GM18868 (cell line): Measurements from ENCODE around the gene ICAM4.

Experiments
- ATAC-seq: cut with Tn5 transposase; IDR thresholded peaks from one replicate; pipeline ENCODE4 v1.9.1; 2021; ENCODE audit warnings: mild to moderate bottlenecking, moderate library complexity; ENCODE audit not compliant: unreplicated experiment

Gene ICAM4

DNA sequence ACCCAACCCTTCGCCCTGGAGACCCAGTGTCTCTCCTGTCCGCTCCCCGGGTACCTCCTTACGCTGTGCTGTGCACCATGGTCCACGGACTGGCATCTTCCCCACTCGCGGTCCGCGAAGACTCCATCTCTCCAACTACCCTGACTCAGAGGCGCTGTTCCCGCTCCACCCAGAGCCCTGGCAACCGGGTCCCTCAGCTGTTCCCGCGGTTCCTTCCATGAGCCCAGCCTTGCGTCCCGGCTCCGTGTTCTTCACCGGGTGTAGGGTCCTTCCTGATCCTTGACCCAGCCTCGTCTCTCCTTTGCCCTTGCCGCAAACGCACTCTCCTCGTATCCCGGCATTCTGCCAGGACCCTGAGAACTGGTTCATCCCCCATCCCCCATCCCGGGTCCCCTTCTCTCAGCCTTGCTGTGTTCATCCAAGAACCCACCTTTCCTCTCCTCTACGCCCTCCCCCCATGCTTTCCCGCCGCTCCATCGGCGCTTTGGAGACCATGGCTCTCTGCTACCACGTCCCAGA lies 3.7 kb downstream of the ICAM4 start:
- no peak for ATAC-seq

DNA sequence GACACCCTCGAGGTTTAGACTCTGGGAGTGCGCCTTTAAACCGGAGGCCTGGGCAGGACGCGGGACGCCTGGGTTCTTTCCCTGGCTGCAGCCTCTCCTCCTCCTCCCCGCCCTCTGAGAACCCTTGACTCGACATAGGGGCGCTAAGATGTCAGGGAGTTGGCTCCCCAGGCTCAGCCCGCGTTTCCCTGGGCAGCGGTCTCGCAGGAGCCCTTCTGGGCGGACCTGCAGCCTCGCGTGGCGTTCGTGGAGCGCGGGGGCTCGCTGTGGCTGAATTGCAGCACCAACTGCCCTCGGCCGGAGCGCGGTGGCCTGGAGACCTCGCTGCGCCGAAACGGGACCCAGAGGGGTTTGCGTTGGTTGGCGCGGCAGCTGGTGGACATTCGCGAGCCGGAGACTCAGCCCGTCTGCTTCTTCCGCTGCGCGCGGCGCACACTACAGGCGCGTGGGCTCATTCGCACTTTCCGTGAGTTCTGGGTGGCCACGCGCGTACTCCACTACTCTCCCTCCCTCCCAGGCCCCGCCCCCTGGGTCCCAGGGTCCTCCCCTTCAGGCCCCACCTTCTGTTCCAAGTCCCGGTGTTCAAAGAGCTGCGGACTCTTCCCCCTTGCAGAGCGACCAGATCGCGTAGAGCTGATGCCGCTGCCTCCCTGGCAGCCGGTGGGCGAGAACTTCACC lies 4.3 kb downstream of the ICAM4 start:
- no peak for ATAC-seq

DNA sequence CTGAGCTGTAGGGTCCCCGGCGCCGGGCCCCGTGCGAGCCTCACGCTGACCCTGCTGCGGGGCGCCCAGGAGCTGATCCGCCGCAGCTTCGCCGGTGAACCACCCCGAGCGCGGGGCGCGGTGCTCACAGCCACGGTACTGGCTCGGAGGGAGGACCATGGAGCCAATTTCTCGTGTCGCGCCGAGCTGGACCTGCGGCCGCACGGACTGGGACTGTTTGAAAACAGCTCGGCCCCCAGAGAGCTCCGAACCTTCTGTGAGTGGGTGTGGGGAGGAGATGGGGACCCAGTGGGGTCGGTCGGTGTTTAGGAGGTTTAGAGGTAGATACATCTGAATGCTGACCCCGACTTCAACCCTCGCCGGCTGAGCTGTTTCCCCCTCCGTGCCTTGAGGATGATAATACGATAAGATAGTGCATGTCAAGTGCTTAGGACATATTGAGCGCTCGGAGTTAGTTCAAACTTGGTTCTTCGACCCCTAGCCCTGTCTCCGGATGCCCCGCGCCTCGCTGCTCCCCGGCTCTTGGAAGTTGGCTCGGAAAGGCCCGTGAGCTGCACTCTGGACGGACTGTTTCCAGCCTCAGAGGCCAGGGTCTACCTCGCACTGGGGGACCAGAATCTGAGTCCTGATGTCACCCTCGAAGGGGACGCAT lies 4.9 kb downstream of the ICAM4 start:
- no peak for ATAC-seq

DNA sequence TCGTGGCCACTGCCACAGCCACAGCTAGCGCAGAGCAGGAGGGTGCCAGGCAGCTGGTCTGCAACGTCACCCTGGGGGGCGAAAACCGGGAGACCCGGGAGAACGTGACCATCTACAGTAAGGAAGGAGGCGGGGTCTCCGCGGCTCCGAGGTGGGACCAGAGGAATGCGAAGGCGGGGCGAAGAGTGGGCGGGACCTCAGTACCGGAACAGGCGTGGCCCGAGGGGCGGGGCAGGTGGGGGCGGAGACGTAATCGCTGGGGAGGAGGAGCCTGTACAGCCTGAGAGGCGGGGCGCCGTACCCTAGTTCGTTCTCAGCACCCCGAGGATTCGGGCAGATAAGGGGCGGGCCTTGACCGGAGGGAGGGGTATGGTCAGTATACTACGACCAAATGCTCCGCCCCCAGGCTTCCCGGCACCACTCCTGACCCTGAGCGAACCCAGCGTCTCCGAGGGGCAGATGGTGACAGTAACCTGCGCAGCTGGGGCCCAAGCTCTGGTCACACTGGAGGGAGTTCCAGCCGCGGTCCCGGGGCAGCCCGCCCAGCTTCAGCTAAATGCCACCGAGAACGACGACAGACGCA lies 5.5 kb downstream of the ICAM4 start:
- no peak for ATAC-seq

DNA sequence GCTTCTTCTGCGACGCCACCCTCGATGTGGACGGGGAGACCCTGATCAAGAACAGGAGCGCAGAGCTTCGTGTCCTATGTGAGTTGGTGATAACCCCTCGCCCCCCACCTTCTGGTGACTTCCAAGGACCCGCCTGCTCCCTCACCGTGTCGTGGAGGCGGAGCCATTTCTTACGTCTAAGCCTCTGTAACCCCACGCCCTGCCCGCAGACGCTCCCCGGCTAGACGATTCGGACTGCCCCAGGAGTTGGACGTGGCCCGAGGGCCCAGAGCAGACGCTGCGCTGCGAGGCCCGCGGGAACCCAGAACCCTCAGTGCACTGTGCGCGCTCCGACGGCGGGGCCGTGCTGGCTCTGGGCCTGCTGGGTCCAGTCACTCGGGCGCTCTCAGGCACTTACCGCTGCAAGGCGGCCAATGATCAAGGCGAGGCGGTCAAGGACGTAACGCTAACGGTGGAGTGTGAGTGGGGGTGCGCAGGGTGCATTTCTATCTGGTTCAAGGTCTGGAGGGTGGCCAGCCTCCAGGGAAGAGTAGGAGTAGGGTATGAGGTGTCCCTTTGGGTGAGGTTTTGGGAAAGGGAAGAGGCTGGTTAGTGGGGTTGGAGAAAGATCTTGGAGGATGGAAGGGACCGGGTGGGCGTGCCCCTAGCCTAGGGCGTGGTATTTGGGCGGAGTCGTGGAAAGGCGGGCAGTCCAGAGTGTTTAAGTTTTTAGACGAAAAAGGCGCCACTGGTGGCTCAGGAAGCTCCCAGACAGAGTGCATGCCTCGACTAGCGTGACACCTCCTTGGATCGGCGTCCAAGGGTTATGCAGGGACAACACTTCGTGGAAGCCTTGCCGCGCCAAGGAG lies 6.3 kb downstream of the ICAM4 start:
- no peak for ATAC-seq

DNA sequence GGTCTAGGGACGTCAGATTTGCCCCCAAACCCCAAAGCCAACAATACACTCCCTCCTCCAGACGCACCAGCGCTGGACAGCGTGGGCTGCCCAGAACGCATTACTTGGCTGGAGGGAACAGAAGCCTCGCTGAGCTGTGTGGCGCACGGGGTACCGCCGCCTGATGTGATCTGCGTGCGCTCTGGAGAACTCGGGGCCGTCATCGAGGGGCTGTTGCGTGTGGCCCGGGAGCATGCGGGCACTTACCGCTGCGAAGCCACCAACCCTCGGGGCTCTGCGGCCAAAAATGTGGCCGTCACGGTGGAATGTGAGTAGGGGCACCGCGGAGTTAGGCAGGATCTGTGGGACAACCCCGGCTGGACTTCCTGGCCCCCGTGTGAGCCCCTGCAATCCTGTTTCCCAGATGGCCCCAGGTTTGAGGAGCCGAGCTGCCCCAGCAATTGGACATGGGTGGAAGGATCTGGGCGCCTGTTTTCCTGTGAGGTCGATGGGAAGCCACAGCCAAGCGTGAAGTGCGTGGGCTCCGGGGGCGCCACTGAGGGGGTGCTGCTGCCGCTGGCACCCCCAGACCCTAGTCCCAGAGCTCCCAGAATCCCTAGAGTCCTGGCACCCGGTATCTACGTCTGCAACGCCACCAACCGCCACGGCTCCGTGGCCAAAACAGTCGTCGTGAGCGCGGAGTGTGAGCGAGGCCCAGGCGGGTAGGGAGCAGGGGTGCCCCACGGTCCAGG lies 7.0 kb downstream of the ICAM4 start:
- ATAC-seq, result no peak

DNA sequence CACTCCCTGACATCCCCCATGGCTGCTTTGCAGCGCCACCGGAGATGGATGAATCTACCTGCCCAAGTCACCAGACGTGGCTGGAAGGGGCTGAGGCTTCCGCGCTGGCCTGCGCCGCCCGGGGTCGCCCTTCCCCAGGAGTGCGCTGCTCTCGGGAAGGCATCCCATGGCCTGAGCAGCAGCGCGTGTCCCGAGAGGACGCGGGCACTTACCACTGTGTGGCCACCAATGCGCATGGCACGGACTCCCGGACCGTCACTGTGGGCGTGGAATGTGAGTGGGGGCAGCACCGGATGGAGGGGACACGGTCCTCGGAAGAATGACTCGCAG lies 7.6 kb downstream of the ICAM4 start:
- ATAC-seq, result no peak

DNA sequence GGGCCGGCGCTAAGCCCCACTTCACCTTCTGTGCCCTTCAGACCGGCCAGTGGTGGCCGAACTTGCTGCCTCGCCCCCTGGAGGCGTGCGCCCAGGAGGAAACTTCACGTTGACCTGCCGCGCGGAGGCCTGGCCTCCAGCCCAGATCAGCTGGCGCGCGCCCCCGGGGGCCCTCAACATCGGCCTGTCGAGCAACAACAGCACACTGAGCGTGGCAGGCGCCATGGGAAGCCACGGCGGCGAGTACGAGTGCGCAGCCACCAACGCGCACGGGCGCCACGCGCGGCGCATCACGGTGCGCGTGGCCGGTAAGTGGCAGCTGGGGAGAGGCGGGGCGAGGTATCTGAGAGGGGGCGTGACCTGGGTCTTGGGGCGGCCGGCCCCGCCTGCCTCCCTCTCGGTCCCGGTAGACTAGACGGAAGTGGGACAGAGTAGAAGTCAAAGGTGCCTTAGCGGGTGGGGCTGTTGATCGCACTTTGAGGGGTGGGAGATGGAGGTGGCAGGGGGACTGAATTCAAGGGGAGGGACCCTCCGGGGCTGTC lies 8.6 kb downstream of the ICAM4 start:
- no peak for ATAC-seq

DNA sequence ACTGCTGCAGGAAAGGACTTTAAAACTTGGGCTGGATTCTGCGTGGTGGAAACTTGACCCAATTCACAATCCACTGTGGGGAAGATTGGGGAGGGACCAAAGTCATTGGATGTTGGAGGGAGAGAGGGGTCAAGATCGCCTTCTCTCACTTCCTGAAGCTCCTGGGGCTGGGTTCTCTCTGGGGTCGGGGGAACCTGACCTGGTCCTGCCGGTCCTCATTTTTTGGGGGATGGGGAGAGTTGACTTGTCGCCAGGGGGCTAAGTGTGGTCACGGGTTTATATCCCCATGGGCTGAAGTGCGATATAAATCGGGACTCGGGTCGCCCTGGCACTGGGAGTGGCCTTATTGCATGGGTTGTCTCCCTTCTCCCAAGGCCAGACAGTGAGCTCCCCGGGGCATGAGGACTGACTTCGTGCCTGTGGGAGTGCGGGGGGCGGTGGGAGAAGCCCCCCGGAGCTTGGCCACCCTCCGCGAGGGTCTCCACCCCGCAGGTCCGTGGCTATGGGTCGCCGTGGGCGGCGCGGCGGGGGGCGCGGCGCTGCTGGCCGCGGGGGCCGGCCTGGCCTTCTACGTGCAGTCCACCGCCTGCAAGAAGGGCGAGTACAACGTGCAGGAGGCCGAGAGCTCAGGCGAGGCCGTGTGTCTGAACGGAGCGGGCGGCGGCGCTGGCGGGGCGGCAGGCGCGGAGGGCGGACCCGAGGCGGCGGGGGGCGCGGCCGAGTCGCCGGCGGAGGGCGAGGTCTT lies 9.3 kb downstream of the ICAM4 start:
- ATAC-seq, result no peak

DNA sequence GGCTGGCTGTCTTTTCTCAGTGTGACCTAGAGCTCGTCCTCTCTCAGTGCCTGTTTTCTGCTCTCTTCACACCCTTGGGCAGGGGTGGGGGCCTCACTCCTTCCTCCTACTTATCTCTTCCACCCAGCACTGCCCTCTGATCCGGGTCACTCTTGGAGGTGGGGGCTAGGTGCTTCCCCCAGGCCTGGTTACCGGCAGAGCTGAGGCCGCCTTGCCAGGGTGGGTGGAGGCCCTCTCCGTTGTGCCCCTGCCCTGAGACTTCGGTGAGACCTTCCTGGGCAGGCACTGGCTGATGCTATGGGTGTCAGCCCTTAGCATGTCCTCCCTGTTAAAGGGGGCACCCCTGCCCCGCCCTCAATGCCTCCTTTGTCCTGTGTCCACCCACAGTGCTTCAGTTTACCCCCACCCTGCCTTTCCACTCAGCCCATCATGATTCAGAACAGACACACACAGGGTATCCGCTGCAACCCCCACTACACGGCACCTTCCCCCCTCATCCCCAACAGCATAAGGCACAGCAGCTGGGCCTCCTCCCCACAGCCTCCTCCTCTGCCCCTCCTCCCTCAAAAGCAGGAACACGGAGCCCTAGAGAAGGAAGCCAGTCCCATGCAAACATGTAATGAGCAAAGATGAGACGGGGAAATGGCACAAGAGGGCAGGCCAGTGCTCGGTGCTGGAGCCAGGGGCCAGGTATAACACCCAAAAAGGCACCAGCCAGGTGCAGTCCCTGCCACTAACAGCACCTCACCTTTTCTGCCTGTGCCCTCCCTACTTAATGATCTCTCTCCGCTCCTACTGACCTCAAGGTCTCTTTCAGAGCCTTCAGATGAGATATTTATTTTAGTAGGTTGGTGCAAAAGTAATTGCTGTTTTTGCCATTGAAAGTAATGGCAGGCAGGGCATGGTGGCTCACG lies 13.0 kb downstream of the ICAM4 start:
- ATAC-seq, result no peak

DNA sequence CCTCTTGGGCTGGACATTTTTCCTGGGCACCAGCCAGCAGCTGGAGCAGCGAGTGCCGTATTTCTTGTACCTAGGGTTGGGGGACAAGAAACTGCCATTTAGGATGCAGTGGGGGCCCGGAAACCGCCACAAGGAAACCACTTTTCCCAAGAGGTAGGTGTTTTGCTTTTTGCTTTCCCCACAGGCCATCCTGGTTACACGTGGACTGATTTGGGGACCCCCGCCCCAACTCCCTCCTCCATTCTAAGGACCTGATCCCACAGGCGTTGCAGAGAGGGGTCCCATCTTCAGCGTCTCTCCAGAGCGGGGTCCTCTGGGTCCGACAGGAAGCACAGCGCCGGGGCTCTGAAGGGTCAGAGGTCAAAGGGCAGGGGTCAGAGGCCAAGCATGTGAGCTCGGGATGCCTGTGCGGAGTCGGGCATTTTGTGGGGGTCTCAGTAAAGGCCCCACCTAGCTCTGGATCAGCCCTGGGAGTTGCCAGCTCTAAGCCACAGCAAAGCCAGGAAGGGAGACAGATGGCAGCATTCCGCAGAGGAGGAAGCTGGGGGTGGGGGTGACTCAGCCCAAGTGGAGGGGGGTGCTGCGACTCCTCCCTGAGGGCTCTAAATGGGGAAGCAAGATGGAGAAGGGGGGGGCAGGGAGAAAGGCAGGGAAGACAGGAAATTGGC lies 18.5 kb downstream of the ICAM4 start:
- no peak for ATAC-seq

DNA sequence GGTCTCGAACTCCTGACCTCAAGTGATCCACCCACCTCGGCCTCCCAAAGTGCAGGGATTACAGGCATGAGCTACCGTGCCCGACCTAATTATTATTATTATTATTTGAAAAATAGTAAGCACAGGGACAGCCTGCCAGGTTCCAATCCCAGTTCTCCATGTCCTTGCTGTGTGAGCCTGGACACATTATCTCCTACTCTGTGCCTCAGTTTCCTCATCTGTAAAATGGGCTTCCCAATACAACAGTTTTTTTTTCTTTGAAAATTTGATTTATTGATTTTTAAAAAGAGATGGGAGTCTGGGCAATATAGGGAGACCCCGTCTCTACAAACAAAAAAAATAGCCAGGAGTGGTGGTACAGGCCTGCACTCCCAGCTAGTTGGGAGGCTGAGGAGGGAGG lies 19.6 kb downstream of the ICAM4 start:
- no peak for ATAC-seq

DNA sequence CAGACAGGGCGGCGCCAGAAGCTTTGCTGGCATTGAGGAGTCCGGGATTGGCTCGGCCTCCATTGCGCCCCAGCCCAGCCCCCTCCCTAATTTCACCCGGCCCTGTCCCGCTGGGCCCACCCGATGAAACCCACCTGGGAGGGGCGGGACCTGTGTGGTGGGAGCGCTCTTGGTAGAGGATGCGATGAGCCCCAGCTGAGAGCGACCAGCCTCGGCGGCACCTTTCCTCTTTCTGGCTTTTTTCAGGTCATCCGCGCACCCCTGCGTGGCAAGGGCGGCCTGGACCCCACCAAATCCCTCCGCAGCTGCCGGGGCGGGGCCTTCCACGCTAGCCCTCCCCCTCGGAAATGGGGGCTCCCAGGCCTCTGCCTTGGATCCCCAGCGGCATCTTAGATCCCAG lies 22.7 kb downstream of the ICAM4 start, which contains the start of gene ZGLP1:
ZGLP1 (minus strand) TSS at position 393 of the 400 bp plus-strand sequence.
- ATAC-seq, result no peak

DNA sequence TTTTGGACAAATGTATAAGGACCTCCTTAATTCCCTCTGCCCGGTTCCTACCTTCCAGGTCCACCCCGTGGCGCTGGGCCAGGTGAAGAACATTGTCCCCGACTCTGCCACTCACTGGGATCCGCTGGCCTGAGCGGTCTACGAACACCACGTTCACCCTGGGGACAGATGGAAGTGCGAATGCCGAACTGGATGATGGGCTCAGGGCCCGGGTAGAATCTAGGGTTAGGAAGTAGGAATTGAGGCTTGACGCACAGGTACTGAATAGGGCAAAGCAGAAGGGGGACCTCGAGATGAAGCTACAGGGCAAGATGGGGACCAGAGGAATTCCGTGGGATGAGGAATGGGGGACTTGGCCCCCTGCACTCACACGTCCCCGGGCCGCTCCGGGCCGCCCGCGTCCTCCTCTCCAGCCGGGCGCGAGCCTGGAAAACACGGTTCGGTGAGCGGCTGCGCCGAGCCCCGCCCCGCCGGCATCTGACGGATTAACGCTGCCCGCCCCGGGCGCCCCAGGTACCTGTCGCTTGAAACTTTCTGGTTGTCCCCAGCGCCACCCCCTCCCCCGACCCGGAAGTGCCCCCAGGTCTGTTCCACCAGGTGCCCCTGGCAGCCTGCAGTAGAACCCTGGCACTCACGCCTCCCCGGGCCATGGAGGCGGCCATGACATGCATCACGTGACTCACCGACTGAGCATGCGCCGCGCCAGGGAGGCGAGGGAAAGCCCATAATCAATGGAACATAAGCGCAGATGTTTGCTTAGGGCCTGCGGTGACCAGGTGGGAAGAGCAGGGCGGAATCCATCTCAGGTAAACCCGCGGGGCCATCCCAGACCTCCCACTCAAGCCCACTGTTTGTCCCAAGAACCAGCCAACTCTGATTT lies 28.8 kb downstream of the ICAM4 start, which contains the start of gene FDX2:
FDX2 (minus strand) TSS at position 681 of the 880 bp plus-strand sequence; CDS start at position 662, 19 bp downstream.
- peak; percentile 67 for ATAC-seq

DNA sequence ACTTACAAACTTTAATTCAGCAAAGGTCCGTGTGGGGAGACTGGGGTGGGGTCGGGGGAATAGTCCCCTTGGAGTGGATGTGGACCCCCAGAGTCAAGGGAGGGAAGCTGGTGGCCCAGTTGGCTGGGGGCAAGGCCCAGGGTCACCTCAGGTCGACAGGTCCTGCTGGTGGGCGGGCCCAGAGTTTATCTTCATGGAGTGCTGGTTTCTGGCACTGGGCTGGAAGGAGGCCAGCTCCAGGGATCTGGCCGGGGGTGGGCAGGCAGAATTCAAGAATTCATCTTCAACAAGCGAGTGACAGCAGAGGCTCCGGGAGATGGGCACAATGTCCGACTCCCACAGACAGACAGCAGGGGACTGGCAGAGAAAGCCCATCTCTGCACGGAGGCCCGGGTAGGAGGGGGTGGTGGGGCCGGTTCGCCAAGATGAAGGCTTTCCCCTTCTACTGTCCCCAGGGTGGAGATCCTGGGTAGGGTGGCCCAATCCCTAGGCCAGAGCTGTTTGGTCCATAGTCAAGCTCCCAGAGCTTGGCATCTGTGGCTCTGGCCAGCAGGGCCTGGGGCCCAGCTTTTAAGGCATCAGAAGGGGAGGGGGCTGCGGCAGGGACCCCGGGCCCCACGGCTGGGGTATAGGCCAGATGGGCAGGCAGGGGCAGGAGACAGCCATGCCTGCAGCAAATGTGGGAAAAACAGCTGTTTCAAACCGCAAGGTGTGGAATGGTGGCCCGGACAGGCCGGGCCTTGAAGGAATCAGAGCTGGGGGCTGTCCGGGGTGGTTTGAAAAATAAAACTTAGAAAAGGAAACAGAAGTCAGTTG lies 29.7 kb downstream of the ICAM4 start:
- ATAC-seq, result no peak
